Measurements from ENCODE around the gene CYP2C9. TPM values are rescaled to one million over a fixed set of nuclear protein-coding genes. Genes with fewer than 3 reads are reported as not detected.

CYP2C9 gene
- total and polyA plus RNA-seq, 2 donors (not counting 3 experiments of a cell fraction or from before 2014, with no cell fraction given) = not detected

DNA sequence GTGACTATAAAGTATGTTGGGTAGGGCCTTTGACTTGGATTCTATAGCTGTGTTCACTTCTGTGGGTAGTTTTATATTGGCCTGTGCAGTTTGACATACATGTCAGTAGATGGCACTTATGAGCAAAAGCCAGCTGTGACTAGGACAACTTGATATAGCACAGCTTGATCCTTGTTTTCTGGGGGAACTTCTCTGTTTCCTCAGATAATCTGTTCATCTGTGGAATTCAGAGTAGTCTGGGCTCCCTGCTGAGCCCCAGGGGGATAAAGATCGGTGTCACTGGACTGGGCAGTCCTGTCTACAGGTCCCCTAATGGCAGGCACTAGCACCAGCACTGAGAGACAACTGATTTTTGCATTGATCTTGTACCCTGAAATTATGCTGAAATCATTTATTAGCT, 25.4 kb downstream of the CYP2C9 start:
- Histone ChIP-seq H3K4me1 (ENCODE audit: control insufficient read depth, extremely low read depth, insufficient read depth, low read length) (no peaks in the 10 kb centered on the region), H3K36me3 (ENCODE audit: control insufficient read depth in 2 of 2, extremely low read depth in 1 of 2, insufficient read depth in 2 of 2, low read length in 2 of 2) (no peaks in the 10 kb centered on the region), H3K27ac (ENCODE audit: insufficient read depth, low read depth, low read length) (no peak overlapping the region), H2AFZ (ENCODE audit: low read depth, low read length) (no peak overlapping the region), H3K79me2 (ENCODE audit: control insufficient read depth, insufficient read depth, low read length) (no peaks in the 10 kb centered on the region), H4K20me1 (replicated peaks; ENCODE audit: control insufficient read depth, extremely low read depth, insufficient read depth, low read length) (no peaks in the 10 kb centered on the region), H3K9ac (replicated peaks; ENCODE audit: extremely low read depth, insufficient read depth, low read length) (no peak overlapping the region), H3K9me3 (replicated peaks; ENCODE audit: control insufficient read depth, insufficient read depth, low read length) (no peaks in the 10 kb centered on the region), H3K4me3 (replicated peaks in 1 of 3; ENCODE audit: insufficient read depth in 1 of 3, low read depth in 1 of 3, low read length in 3 of 3) (no peak overlapping the region), H3K4me2 (ENCODE audit: insufficient read depth, low read length) (no peak overlapping the region), H3K27me3 (ENCODE audit: control insufficient read depth in 2 of 2, insufficient read depth in 2 of 2, low read length in 2 of 2) (no peaks in the 10 kb centered on the region), H3K9me1 (replicated peaks; ENCODE audit: control insufficient read depth, extremely low read depth, insufficient read depth, low read length) (no peaks in the 10 kb centered on the region)
- intact Hi-C loops (cut with micrococcal nuclease) (loop anchor here (10.0 kb wide), 1 partner anchor 281 kb away; no protein-coding TSS in a partner anchor), dilution Hi-C loops (cut with MboI; ENCODE audit: extremely low pct_ligation_motif_present, low sequenced_read_pairs) (no loop called here)
- no peak for FAIRE-seq
- BruUV-seq (replicated peaks) = no TSS peak
- ChIA-PET POLR2A (no interaction called here), CTCF (interaction anchor here (0.6 to 2.0 kb wide), 6 partner anchors 10 to 441 kb away, joined by 3 to 12 read pairs (median 4); no protein-coding TSS in a partner anchor)
- TF ChIP-seq MYC (IDR thresholded peaks at IDR 0.05; ENCODE audit: low read depth, low read length) = no peak
- TF ChIP-seq, protein P1, sequence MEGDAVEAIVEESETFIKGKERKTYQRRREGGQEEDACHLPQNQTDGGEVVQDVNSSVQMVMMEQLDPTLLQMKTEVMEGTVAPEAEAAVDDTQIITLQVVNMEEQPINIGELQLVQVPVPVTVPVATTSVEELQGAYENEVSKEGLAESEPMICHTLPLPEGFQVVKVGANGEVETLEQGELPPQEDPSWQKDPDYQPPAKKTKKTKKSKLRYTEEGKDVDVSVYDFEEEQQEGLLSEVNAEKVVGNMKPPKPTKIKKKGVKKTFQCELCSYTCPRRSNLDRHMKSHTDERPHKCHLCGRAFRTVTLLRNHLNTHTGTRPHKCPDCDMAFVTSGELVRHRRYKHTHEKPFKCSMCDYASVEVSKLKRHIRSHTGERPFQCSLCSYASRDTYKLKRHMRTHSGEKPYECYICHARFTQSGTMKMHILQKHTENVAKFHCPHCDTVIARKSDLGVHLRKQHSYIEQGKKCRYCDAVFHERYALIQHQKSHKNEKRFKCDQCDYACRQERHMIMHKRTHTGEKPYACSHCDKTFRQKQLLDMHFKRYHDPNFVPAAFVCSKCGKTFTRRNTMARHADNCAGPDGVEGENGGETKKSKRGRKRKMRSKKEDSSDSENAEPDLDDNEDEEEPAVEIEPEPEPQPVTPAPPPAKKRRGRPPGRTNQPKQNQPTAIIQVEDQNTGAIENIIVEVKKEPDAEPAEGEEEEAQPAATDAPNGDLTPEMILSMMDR (IDR thresholded peaks at IDR 0.05; ENCODE audit: extremely low read depth in 1 of 2, insufficient read depth in 1 of 2, low read depth in 1 of 2, low read length in 2 of 2) = peak; percentile 10 to 45
- DNase-seq (ENCODE audit: low read depth, low spot score) = peak; percentile 19

DNA sequence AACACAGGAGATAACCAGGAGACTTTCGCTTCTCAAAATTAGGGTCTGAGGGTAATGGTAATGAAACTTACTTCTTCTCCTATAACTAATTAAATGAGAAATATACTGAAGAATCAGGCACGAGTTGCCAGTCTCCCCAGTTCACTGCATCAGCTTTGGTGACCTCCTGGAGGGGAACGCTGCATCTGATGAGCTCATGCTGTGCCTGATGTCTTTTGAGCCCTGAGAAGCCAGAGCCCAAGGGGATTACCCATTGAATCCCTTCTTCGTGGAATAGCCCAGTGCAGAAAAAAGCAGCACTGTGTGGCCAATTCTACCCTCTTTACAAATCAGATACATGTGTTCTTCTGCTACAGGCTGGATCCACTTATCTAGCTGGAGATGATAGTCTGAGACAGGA, 45.1 kb downstream of the CYP2C9 start:
- ChIA-PET CTCF (no interaction called here), POLR2A (no interaction called here)
- no peaks in the 10 kb centered on the region for H3K79me2 ChIP-seq (ENCODE audit: control insufficient read depth, insufficient read depth, low read length)
- dilution Hi-C loops (cut with MboI; ENCODE audit: extremely low pct_ligation_motif_present, low sequenced_read_pairs) (no loop called here), intact Hi-C loops (cut with micrococcal nuclease) (no loop called here)
- no peaks in the 10 kb centered on the region for H3K9me1 ChIP-seq (replicated peaks; ENCODE audit: control insufficient read depth, extremely low read depth, insufficient read depth, low read length)
- no peaks in the 10 kb centered on the region for H4K20me1 ChIP-seq (replicated peaks; ENCODE audit: control insufficient read depth, extremely low read depth, insufficient read depth, low read length)
- H3K27ac ChIP-seq (ENCODE audit: insufficient read depth, low read depth, low read length) = no peak overlapping the region
- no peaks in the 10 kb centered on the region for H3K27me3 ChIP-seq (ENCODE audit: control insufficient read depth in 2 of 2, insufficient read depth in 2 of 2, low read length in 2 of 2)
- BruUV-seq (replicated peaks) = no TSS peak
- no peak for DNase-seq (ENCODE audit: low read depth, low spot score)
- no peaks in the 10 kb centered on the region for H3K4me1 ChIP-seq (ENCODE audit: control insufficient read depth, extremely low read depth, insufficient read depth, low read length)
- no peak for FAIRE-seq
- no peaks in the 10 kb centered on the region for H3K9me3 ChIP-seq (replicated peaks; ENCODE audit: control insufficient read depth, insufficient read depth, low read length)
- H3K4me3 ChIP-seq (replicated peaks in 1 of 3; ENCODE audit: insufficient read depth in 1 of 3, low read depth in 1 of 3, low read length in 3 of 3) = no peak overlapping the region
- H2AFZ ChIP-seq (ENCODE audit: low read depth, low read length) = no peak overlapping the region
- no peak overlapping the region for H3K9ac ChIP-seq (replicated peaks; ENCODE audit: extremely low read depth, insufficient read depth, low read length)
- H3K36me3 ChIP-seq (ENCODE audit: control insufficient read depth in 2 of 2, extremely low read depth in 1 of 2, insufficient read depth in 2 of 2, low read length in 2 of 2) = no peaks in the 10 kb centered on the region
- H3K4me2 ChIP-seq (ENCODE audit: insufficient read depth, low read length) = no peak overlapping the region
- TF ChIP-seq MYC (IDR thresholded peaks at IDR 0.05; ENCODE audit: low read depth, low read length) (no peak), EZH2 (IDR thresholded peaks at IDR 0.05; ENCODE audit: borderline replicate concordance, low read depth, low read length, severe bottlenecking) (no peak), POLR2AphosphoS5 (IDR thresholded peaks at IDR 0.05; ENCODE audit: insufficient read depth, low read depth, low read length) (no peak), FOS (IDR thresholded peaks at IDR 0.05; ENCODE audit: borderline replicate concordance, insufficient read depth, low read length) (no peak), GATA2 (IDR thresholded peaks at IDR 0.05; ENCODE audit: insufficient read depth, insufficient read length, low read depth, low read length) (no peak), POLR2A (IDR thresholded peaks at IDR 0.05; ENCODE audit: low read depth, low read length) (no peak), JUN (IDR thresholded peaks at IDR 0.05; ENCODE audit: borderline replicate concordance, insufficient read depth, insufficient read length, low read depth) (no peak)
- TF ChIP-seq, protein P2, sequence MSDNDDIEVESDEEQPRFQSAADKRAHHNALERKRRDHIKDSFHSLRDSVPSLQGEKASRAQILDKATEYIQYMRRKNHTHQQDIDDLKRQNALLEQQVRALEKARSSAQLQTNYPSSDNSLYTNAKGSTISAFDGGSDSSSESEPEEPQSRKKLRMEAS (IDR thresholded peaks at IDR 0.05; ENCODE audit: insufficient read depth, insufficient read length) = no peak
- TF ChIP-seq, protein P1 (IDR thresholded peaks at IDR 0.05; ENCODE audit: extremely low read depth in 1 of 2, insufficient read depth in 1 of 2, low read depth in 1 of 2, low read length in 2 of 2) = no peak
